ENCODE results near the gene SLC26A8. TPM values are rescaled to one million over a fixed set of nuclear protein-coding genes. Genes with fewer than 3 reads are reported as not detected.

The SLC26A8 gene
- total RNA-seq, 1 experiment from 2014 or later: not detected

DNA sequence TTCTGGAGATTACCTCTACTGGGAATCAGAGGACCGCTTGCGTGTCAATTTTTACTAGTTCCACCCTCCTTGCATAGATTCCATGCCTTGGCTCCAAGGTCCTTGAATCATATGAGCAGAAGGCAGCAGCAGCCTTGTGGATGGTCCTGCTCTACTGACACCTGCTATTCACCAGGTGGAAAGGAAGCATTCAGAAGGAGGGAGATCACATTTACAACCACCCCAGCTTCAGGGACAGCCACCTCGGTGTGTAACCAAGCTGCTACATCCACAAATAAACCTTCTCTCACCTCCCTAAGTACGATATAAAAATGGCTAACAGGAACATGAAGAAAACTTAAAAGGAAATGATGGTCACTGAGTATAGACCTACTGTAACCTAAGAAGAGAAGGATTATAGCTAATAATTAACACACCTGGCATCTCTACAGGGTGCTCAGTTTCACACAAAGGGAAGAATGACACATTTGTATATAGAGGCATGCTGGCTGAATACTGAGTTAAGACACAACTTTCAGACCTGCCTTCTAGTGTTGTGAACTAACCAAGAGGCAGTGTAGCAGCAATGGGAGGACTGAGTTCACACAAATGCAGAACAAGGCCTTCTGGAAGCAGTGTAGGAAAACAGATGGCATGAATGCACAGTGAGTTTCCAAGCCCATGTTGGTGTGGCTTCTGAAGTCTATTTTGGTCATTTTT, 57.2 kb downstream of the SLC26A8 start:
- BruUV-seq (replicated peaks): no TSS peak
- TF ChIP-seq SP1 (IDR thresholded peaks at IDR 0.05; ENCODE audit: low read depth) (no peak), CTCF (IDR thresholded peaks at IDR 0.05 in 2 of 3, conservative IDR thresholded peaks at IDR 0.05 in 1 of 3; ENCODE audit: borderline replicate concordance in 1 of 3, insufficient read depth in 1 of 3, low read depth in 2 of 3, low read length in 2 of 3) (no peak), ATF3 (IDR thresholded peaks at IDR 0.05) (no peak), ELF1 (IDR thresholded peaks at IDR 0.05; ENCODE audit: borderline replicate concordance, low read depth) (no peak), POLR2AphosphoS5 (IDR thresholded peaks at IDR 0.05; ENCODE audit: low read depth, low read length) (no peak), FOSL1 (IDR thresholded peaks at IDR 0.05; ENCODE audit: low read depth) (no peak), POLR2A (IDR thresholded peaks at IDR 0.05; ENCODE audit: borderline replicate concordance, extremely low read depth, insufficient read depth, insufficient read length) (no peak), REST (IDR thresholded peaks at IDR 0.05; ENCODE audit: low read depth) (no peak), YY1 (IDR thresholded peaks at IDR 0.05; ENCODE audit: extremely low read depth, insufficient replicate concordance, low read depth, low read length) (no peak), CBX3 (IDR thresholded peaks at IDR 0.05; ENCODE audit: low read depth) (no peak), EZH2 (IDR thresholded peaks at IDR 0.05) (no peak), SIN3A (IDR thresholded peaks at IDR 0.05; ENCODE audit: low read depth) (no peak), SRF (IDR thresholded peaks at IDR 0.05; ENCODE audit: low read depth) (no peak), ZFX (IDR thresholded peaks at IDR 0.05) (no peak), TCF7L2 (IDR thresholded peaks at IDR 0.05; ENCODE audit: borderline replicate concordance, extremely low read depth, insufficient read depth, insufficient read length) (no peak), EGR1 (IDR thresholded peaks at IDR 0.05; ENCODE audit: low read depth) (no peak), CEBPB (IDR thresholded peaks at IDR 0.05; ENCODE audit: low read depth) (no peak)
- TF ChIP-seq, protein P1, sequence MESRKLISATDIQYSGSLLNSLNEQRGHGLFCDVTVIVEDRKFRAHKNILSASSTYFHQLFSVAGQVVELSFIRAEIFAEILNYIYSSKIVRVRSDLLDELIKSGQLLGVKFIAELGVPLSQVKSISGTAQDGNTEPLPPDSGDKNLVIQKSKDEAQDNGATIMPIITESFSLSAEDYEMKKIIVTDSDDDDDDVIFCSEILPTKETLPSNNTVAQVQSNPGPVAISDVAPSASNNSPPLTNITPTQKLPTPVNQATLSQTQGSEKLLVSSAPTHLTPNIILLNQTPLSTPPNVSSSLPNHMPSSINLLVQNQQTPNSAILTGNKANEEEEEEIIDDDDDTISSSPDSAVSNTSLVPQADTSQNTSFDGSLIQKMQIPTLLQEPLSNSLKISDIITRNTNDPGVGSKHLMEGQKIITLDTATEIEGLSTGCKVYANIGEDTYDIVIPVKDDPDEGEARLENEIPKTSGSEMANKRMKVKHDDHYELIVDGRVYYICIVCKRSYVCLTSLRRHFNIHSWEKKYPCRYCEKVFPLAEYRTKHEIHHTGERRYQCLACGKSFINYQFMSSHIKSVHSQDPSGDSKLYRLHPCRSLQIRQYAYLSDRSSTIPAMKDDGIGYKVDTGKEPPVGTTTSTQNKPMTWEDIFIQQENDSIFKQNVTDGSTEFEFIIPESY (IDR thresholded peaks at IDR 0.05; ENCODE audit: extremely low read depth, insufficient replicate concordance, low read length): no peak
- ChIA-PET POLR2A (no interaction called here), CTCF (interaction anchor here (1.3 kb wide), 1 partner anchor 10 kb away, joined by 4 read pairs; no protein-coding TSS in a partner anchor), RAD21 (ENCODE audit: low non-redundant PET in 1 of 2, low total read pairs in 2 of 2, uncharacterized antibody in 2 of 2, unreplicated experiment in 2 of 2) (no interaction called here)
- Histone ChIP-seq H3K36me3 (ENCODE audit: control insufficient read depth in 1 of 2, insufficient read depth in 2 of 2, low read length in 2 of 2) (no peaks in the 10 kb centered on the region), H3K9me2 (ENCODE audit: insufficient read depth) (no peaks in the 10 kb centered on the region), H3K4me2 (ENCODE audit: low read length) (no peak overlapping the region), H3K27ac (ENCODE audit: low read depth, low read length) (no peak overlapping the region), H3K4me3 (replicated peaks in 1 of 2; ENCODE audit: low read depth in 1 of 2, low read length in 2 of 2) (no peak overlapping the region), H2AFZ (ENCODE audit: low read depth, low read length, poor library complexity, severe bottlenecking) (no peak overlapping the region), H3K27me3 (ENCODE audit: insufficient read depth, low read length) (no peaks in the 10 kb centered on the region), H3K79me2 (ENCODE audit: insufficient read depth, low read length) (no peaks in the 10 kb centered on the region), H3K9ac (ENCODE audit: low read length) (no peak overlapping the region), H3K4me1 (ENCODE audit: control insufficient read depth in 1 of 2, insufficient read depth in 2 of 2, low read length in 2 of 2) (no peaks in the 10 kb centered on the region), H3K9me3 (ENCODE audit: control insufficient read depth in 1 of 2, insufficient read depth in 1 of 2, low read depth in 1 of 2, low read length in 2 of 2) (no peaks in the 10 kb centered on the region), H4K20me1 (ENCODE audit: insufficient read depth) (no peaks in the 10 kb centered on the region)
- ATAC-seq (no peak), DNase-seq (ENCODE audit: low read depth, low spot score) (no peak)
- intact Hi-C loops (cut with micrococcal nuclease): no loop called here

Data from HCT116 (cell line).